ENCODE data around the gene PRKCD.
"Not testable (repeated sequence)": the region's sequence is repeated elsewhere in the genome, so short reads cannot be mapped to it uniquely, and the experiment has no call there.

PRKCD gene

DNA sequence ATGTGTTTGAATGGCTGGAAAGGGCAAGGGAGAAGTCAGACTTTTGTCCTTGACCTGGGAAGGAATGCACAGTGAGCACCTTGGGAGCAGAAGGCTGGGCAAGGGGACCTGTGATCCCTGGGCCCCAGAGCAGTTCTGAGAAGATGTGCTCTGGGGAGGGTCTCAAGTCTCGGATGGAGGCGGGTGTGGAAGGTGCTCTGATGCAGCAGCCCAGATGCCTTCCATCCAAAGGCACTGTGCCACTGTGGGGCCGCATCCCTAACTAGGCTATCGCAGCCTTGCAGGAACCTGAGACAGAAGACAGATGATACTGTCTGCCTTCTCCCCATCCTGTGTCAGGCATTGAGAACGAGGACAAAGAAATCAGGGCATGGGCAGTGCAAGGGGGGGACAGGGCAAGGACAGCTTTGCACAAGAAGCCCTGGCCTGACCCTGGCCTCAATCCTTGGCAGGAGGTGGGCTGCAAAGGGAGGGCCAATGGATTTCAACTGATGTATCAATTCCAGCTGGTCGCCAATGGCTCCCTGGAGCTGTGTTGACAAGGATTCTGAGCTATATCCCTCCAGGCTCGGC, 14.6 kb upstream of the PRKCD start:
- H3K36me3 Mint-ChIP-seq, result no peaks in the 10 kb centered on the region
- ATAC-seq (replicated peaks) (no peak), DNase-seq (no peak)
- H3K27me3 Mint-ChIP-seq, result no peaks in the 10 kb centered on the region
- H3K4me3 Mint-ChIP-seq, result no peak overlapping the region
- H3K9me3 Mint-ChIP-seq, result no peaks in the 10 kb centered on the region
- no peak overlapping the region for H3K27ac Mint-ChIP-seq
- peaks cover 7 to 9% of the 10 kb centered on the region in 2 donors for H3K4me1 Mint-ChIP-seq

- H3K36me3 Mint-ChIP-seq, result no peaks in the 10 kb centered on the region
- no peak overlapping the region for H3K4me3 Mint-ChIP-seq
- H3K27ac Mint-ChIP-seq, result no peak overlapping the region
- ATAC-seq (replicated peaks), result no peak
- peaks cover 7 to 9% of the 10 kb centered on the region in 2 donors for H3K4me1 Mint-ChIP-seq
- no peaks in the 10 kb centered on the region for H3K9me3 Mint-ChIP-seq
- no peaks in the 10 kb centered on the region for H3K27me3 Mint-ChIP-seq
- no peak for DNase-seq
Observed at GRCh38 chr3:53147151-53147902, 13.7 kb upstream of the PRKCD start.

DNA sequence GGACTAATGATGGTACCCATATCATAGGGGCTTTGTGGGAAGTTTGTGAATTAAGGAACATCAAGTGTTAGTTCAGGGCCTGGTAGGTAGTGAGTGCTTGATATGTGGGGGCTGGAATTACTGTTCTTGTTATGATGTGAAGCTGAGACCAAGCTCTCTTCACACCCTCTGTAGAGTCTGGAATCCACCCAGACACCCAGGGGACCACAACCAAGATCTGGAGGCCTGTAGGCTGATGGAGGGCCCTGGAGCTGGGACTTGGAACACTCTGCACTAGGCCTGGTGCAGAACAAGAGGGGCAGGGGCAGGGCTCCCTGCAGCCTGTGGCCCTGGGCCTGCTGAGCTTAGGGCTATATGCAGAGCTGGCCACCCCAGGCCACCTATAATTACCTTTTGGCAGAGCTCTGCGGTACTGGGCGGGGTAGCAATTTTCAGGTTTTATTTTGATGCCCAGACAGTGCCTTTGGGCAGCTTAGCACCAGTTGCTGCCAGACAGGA, 13.1 kb upstream of the PRKCD start:
- DNase-seq (no peak), ATAC-seq (replicated peaks) (peak; percentile 38 to 40)
- Mint-ChIP-seq H3K36me3 (no peaks in the 10 kb centered on the region), H3K4me1 (peaks cover 6 to 8% of the 10 kb centered on the region in 2 donors), H3K27ac (no peak overlapping the region), H3K9me3 (no peaks in the 10 kb centered on the region), H3K27me3 (peaks cover 0 to 1% of the 10 kb centered on the region in 2 donors), H3K4me3 (no peak overlapping the region)

DNA sequence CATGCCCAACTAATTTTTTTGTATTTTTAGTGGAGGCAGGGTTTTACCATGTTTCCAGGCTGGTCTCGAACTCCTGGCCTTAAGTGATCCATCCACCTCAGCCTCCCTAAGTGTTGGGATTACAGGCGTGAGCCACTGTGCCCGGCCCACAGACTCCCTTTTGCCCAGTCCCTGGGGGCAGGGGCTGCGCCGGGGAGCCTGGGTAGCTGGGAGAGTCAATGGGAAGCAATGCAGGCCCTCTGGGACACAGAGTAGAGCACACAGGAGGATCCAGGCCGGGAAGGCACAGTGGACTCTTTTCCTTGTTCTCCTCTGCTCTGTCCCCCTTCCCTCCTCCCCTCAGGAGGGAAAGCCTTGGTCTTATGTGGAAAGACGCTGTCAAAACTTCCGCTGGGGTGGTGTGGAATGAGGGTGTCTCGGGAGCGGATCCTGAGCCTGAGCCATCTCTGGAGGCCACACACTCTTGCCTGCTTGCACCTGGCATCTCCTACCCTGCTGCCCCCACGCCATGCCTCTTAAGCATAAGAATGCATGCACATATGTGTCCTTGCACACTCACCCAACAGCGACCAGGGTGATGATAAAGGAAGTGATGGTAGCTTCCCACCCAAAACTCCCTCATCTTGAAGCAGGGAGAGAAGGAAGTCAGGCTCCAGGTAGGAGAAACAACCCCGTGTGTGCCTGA, 11.9 kb upstream of the PRKCD start:
- Mint-ChIP-seq H3K27me3 (peaks cover 7 to 10% of the 10 kb centered on the region in 2 donors), H3K27ac (no peak overlapping the region), H3K9me3 (no peaks in the 10 kb centered on the region), H3K4me3 (no peak overlapping the region), H3K36me3 (no peaks in the 10 kb centered on the region), H3K4me1 (no peaks in the 10 kb centered on the region)
- DNase-seq (no peak), ATAC-seq (replicated peaks) (no peak)

DNA sequence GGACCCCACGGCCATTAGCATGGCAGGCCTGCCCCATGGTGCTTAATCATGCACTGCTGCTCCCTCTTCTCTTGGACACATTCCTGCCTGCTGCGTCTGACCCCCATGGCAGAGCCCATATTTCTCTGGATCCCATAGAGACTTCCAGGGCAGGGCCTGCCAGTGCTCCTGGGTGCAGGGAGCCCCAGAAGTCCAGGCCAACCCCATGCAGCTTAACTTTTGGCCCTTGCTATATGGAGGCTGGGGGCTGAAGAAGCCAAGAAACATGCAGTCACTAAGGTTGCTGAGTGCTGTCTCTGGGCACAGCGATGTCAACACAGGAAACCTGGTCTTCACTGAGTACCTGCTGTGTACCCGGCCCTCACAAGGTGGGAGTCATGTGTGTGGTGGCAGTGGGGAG, 11.3 kb upstream of the PRKCD start:
- H3K27ac Mint-ChIP-seq, result no peak overlapping the region
- no peaks in the 10 kb centered on the region for H3K36me3 Mint-ChIP-seq
- H3K4me1 Mint-ChIP-seq, result no peaks in the 10 kb centered on the region
- ATAC-seq (replicated peaks) (no peak), DNase-seq (no peak)
- H3K27me3 Mint-ChIP-seq, result peaks cover 10 to 14% of the 10 kb centered on the region in 2 donors
- no peak overlapping the region for H3K4me3 Mint-ChIP-seq
- H3K9me3 Mint-ChIP-seq, result no peaks in the 10 kb centered on the region

DNA sequence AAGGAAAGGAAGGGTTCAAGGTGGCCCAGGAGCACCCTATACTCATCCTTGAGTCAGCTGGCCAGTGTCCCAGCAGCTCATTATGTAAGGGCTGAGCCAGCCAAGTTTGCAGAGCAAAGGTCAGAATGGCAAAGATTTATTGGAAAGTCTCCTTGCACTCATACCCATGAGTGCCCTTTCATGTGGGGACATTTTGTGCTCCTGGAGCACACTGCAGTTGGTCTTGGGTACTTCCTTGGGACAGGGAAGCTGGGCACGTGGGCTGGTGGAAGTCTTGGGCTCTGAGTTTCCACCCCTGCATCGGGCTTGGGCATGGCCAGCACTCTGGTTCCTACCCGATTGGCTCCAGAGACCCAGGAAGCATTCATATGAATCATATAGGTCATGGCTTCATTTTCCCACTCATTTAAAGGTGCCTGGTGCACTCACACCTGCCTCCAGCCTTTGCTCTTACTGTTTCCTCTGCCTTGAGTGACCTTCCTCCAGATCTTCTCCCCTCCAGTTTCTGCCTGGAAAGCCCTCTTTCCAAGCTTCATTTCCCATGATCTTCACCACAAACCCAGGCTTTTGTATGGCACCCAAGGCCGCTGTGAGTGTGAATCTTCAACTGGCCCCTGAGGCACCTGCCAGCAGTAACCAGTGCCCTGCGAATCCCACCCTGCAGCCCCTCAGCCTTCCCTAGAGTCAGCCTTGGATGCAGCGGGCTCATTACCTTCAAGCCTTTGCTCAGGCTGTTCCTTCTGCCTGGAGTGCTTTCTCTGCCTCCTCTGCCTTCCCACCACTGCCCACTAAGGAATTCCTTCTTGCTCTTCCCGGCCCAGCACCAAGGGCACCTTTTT, 10.5 kb upstream of the PRKCD start:
- Mint-ChIP-seq H3K36me3 (peaks cover 0 to 2% of the 10 kb centered on the region in 2 donors), H3K27me3 (peaks cover 18 to 20% of the 10 kb centered on the region in 2 donors), H3K9me3 (no peaks in the 10 kb centered on the region), H3K4me3 (no peak overlapping the region), H3K27ac (no peak overlapping the region), H3K4me1 (no peaks in the 10 kb centered on the region)
- DNase-seq (no peak), ATAC-seq (replicated peaks) (no peak)

- not testable (repeated sequence) for H3K27ac Mint-ChIP-seq; ATAC-seq (replicated peaks); H3K4me3 Mint-ChIP-seq; H3K4me1 Mint-ChIP-seq; H3K36me3 Mint-ChIP-seq; DNase-seq; H3K9me3 Mint-ChIP-seq
- peaks cover 20 to 26% of the 10 kb centered on the region in 2 donors for H3K27me3 Mint-ChIP-seq
Observed at GRCh38 chr3:53151086-53151438, 9.9 kb upstream of the PRKCD start.

- Mint-ChIP-seq H3K36me3 (peaks cover 0 to 2% of the 10 kb centered on the region in 2 donors), H3K9me3 (no peaks in the 10 kb centered on the region), H3K27me3 (peaks cover 23 to 29% of the 10 kb centered on the region in 2 donors), H3K4me1 (no peaks in the 10 kb centered on the region), H3K4me3 (no peak overlapping the region), H3K27ac (no peak overlapping the region)
- DNase-seq, result no peak
- no peak for ATAC-seq (replicated peaks)
Observed at GRCh38 chr3:53151465-53151864, 9.5 kb upstream of the PRKCD start.

- H3K4me3 Mint-ChIP-seq, result no peak overlapping the region
- H3K27ac Mint-ChIP-seq, result no peak overlapping the region
- H3K27me3 Mint-ChIP-seq, result peaks cover 29% of the 10 kb centered on the region in 2 donors
- peaks cover 0 to 2% of the 10 kb centered on the region in 2 donors for H3K36me3 Mint-ChIP-seq
- ATAC-seq (replicated peaks), result no peak
- H3K9me3 Mint-ChIP-seq, result no peaks in the 10 kb centered on the region
- no peaks in the 10 kb centered on the region for H3K4me1 Mint-ChIP-seq
- no peak for DNase-seq
Observed at GRCh38 chr3:53151870-53152660, 8.9 kb upstream of the PRKCD start.

- Mint-ChIP-seq H3K4me1 (peaks cover 5 to 9% of the 10 kb centered on the region in 2 donors), H3K27me3 (peaks cover 29 to 37% of the 10 kb centered on the region in 2 donors), H3K9me3 (no peaks in the 10 kb centered on the region), H3K27ac (no peak overlapping the region), H3K36me3 (peaks cover 0 to 2% of the 10 kb centered on the region in 2 donors), H3K4me3 (no peak overlapping the region)
- ATAC-seq (replicated peaks), result no peak
- no peak for DNase-seq
Observed at GRCh38 chr3:53153264-53153823, 7.7 kb upstream of the PRKCD start.

- Mint-ChIP-seq H3K4me1 (peaks cover 12 to 15% of the 10 kb centered on the region in 2 donors), H3K9me3 (no peaks in the 10 kb centered on the region), H3K36me3 (peaks cover 0 to 2% of the 10 kb centered on the region in 2 donors), H3K27ac (no peak overlapping the region), H3K27me3 (peaks cover 29 to 37% of the 10 kb centered on the region in 2 donors), H3K4me3 (no peak overlapping the region)
- DNase-seq (no peak), ATAC-seq (replicated peaks) (no peak)
Observed at GRCh38 chr3:53153980-53154379, 7.0 kb upstream of the PRKCD start.

DNA sequence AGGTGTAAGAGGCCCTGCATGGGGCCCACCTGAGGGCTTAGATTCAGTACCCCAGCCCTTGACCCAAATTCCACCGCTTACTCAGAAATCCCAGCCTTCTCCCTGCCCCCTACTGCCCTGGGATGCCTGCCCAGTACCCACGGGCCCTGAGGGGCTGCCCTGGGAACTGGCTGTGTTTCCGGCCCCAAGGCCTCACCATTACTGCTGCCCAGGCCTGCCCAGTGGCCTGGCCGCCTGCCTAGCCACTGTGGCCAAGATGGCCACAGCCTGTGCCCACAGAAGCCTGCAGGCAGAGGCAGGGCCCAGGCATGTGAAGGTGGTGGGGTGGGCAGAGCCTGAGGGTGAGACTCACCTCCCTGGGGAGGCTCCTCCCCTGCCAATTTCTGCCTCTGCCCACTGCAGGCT, 6.1 kb upstream of the PRKCD start:
- ATAC-seq (replicated peaks) (no peak), DNase-seq (no peak)
- H3K36me3 Mint-ChIP-seq, result peaks cover 0 to 2% of the 10 kb centered on the region in 2 donors
- peaks cover 29 to 37% of the 10 kb centered on the region in 2 donors for H3K27me3 Mint-ChIP-seq
- peaks cover 16 to 22% of the 10 kb centered on the region in 2 donors for H3K4me1 Mint-ChIP-seq
- H3K4me3 Mint-ChIP-seq, result no peak overlapping the region
- H3K27ac Mint-ChIP-seq, result no peak overlapping the region
- H3K9me3 Mint-ChIP-seq, result no peaks in the 10 kb centered on the region

DNA sequence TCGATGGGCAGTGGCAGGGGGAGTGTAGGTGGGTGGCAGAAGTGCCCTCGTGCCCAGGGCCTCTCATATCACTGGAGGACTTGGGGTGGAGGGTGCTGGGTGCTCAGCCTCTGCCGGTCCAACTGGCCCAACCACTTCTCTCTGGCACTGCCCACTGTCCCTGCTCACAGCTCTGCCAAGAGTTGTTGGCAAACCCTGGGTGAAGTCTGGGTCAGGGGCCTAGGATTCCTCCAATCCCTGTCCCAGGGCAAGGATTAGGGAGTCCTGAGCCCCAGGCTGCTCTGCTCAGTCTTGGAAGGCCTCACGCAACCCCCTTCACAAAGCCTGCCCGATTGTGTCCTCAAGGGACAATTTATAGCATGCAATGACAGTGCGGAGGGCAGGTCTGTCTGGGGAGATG, 5.2 kb upstream of the PRKCD start:
- Mint-ChIP-seq H3K4me1 (peaks cover 23 to 30% of the 10 kb centered on the region in 2 donors), H3K4me3 (no peak overlapping the region), H3K27ac (no peak overlapping the region), H3K9me3 (no peaks in the 10 kb centered on the region), H3K36me3 (peaks cover 0 to 2% of the 10 kb centered on the region in 2 donors), H3K27me3 (peaks cover 29 to 37% of the 10 kb centered on the region in 2 donors)
- no peak for DNase-seq
- no peak for ATAC-seq (replicated peaks)
